Measurements from ENCODE around the gene ZNF837.
A peak's percentile ranks its signal among the peaks of the same experiment; 100 is the strongest.

The ZNF837 gene

GRCh38 chr19:58366585-58367430 is 14.0 kb downstream of the ZNF837 start:
- no peak overlapping the region for H3K4me3 ChIP-seq (ENCODE audit: low read length)
- peak; percentile 10 for TF ChIP-seq CTCF (conservative IDR thresholded peaks at IDR 0.05; ENCODE audit: low read depth, low read length)
- no peak for DNase-seq (ENCODE audit: low read depth)

- TF ChIP-seq CTCF (conservative IDR thresholded peaks at IDR 0.05; ENCODE audit: low read depth, low read length): no peak
- no peak overlapping the region for H3K4me3 ChIP-seq (ENCODE audit: low read length)
- no peak for DNase-seq (ENCODE audit: low read depth)
These were observed 16.7 kb downstream of the ZNF837 start for GRCh38 chr19:58364146-58364545.

DNA sequence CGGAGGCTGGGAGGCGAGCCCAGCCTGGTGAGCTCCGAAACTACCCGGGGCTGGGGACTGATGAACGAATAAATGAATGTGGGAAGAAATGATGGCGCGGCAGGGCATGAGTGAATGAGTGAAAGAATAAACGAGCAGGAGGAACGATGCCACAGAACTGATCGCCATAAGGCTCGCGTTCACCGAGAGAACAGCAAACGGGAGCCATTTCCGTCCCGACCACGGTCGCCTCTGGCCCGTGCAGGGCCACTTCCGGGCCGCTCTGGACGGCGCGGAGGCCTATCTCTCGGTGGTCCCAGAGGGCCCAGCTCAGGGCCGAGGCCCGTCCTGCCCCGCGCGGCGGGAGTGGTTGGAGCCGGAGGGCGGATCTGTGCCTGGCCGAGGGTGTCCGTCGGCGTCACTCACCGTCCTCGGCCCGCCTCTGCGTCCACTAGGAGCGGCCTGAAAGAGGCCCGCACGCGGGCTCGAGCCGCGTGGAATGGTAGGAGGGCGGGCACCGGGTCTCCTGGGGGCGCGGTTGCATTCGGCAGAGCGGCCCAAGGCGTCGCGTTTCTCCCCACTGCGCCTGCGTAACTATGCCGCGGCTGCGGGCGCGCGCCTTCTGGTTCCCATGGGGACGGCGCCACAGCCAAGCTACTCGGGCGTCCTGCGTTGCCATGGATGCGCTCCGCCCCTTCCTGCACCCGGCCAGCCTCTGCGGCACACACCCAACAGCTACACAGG is 18.4 kb downstream of the ZNF837 start, which contains the start of gene ZNF497:
Gene ZNF497, minus strand, starts transcription at position 480 of the 723 bp plus-strand sequence. CDS start 5,116 bp downstream, outside the sequence.
- TF ChIP-seq CTCF (conservative IDR thresholded peaks at IDR 0.05; ENCODE audit: low read depth, low read length): no peak
- DNase-seq (ENCODE audit: low read depth): peak; percentile 71
- peak within 1 kb of the TSS; percentile 76 for H3K4me3 ChIP-seq (ENCODE audit: low read length)

DNA sequence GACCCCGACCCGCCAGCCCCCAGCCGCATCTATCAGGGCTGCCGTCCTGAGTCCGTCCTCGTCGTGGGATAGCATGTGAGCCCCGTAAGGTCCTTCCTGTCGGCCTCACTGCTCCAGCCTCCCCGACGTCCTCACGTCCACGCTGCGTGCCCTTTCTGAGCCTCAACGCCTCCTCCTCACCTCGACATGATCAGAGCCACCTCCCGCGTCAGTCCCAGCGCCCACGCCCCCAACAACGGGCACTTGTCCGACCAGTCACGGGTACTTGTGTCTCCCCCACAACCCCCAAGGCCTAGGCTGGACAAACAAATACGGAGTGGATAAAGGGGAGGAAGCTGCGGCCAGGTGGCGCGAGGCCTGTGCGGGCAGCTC is 18.9 kb downstream of the ZNF837 start:
- TF ChIP-seq CTCF (conservative IDR thresholded peaks at IDR 0.05; ENCODE audit: low read depth, low read length): no peak
- H3K4me3 ChIP-seq (ENCODE audit: low read length): peak overlapping the region; percentile 76
- no peak for DNase-seq (ENCODE audit: low read depth)

GRCh38 chr19:58357481-58358145 is 23.2 kb downstream of the ZNF837 start:
- DNase-seq (ENCODE audit: low read depth): no peak
- H3K4me3 ChIP-seq (ENCODE audit: low read length): no peak overlapping the region
- no peak for TF ChIP-seq CTCF (conservative IDR thresholded peaks at IDR 0.05; ENCODE audit: low read depth, low read length)

DNA sequence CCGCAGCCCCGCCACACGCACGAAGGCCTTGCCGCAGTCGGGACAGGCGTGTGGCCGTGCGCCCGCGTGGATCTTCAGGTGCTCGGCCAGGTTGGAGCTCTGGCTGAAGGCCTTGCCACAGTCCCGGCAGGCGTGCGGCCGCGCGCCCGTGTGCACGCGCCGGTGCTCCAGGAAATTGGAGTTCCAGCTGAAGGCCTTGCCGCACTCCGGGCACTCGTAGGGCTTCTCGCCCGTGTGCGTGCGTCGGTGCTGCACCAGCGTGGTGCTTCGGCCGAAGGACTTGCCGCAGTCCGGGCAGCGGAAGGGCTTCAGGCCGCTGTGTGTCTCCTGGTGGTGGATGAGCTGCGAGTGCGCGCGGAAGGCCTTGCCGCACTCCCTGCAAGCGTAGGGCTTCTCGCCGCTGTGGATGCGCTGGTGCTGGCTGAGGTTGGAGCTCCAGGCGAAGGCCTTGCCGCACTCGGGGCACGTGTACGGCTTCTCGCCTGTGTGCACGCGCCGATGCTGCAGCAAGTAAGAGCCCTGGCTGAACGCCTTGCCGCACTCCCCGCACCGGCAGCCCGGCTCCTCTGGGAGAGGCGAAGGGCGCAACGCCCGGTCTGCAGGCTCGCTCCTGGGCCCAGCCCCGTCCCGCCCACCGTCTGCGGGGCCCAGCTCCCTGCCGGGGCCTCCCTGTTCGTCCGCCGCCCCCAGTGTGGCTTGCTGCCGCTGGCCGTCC is 23.9 kb downstream of the ZNF837 start:
- TF ChIP-seq CTCF (conservative IDR thresholded peaks at IDR 0.05; ENCODE audit: low read depth, low read length): no peak
- no peak for DNase-seq (ENCODE audit: low read depth)
- H3K4me3 ChIP-seq (ENCODE audit: low read length): no peak overlapping the region

Measured in retinal pigment epithelial cell (primary cell).